Measurements from ENCODE around the gene ARMC6.

ARMC6 gene

GRCh38 chr19:19055701-19056100, 22.3 kb downstream of the ARMC6 start:
- DNase-seq = no peak

GRCh38 chr19:19056636-19057275, 23.4 kb downstream of the ARMC6 start:
- no peak for DNase-seq

- no peak for DNase-seq
These were observed 23.9 kb downstream of the ARMC6 start for GRCh38 chr19:19057317-19057716.

DNA sequence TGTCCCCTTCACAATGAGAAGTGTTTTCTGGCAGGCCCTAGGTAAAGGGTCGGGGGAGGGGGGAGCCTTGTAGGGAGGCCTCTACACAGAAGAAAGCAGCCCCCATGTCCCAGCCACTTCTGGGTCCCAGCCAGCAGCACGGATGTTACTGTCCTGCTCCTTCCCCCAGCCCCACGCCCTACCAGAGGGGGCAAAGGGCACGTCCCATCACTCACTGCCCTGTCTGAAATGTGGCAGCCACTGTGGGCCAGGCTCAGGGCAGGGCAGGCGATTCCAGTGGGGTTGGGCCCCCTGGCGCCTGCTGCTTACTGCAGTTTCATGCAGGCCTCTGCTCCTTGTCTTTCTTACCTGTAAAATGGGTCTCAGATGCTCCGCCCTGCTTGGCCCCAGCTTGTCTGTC, 24.3 kb downstream of the ARMC6 start:
- no peak for DNase-seq

GRCh38 chr19:19059018-19059836, 25.8 kb downstream of the ARMC6 start:
- no peak for DNase-seq

GRCh38 chr19:19059837-19060611, 26.6 kb downstream of the ARMC6 start:
- no peak for DNase-seq

DNA sequence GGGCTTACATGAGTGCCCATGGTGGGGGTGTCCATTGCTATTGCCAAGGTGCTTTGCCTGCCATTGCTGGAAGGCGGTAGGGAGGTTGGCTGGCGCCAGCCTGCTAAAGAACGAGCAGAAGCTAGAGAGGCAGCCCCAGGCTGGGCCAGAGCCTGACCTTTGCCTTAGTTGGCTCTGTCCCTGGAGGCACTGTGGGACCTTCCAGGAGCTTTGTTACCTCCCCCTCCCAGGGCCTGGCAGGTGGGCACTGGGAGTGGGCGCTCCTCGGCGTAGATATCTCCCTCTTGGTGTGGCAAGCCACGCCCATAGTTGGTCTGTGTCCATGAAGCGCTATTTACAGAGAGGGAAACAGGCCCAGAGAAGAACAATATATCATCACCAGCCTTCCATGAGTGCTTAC, 28.1 kb downstream of the ARMC6 start:
- DNase-seq = no peak

DNA sequence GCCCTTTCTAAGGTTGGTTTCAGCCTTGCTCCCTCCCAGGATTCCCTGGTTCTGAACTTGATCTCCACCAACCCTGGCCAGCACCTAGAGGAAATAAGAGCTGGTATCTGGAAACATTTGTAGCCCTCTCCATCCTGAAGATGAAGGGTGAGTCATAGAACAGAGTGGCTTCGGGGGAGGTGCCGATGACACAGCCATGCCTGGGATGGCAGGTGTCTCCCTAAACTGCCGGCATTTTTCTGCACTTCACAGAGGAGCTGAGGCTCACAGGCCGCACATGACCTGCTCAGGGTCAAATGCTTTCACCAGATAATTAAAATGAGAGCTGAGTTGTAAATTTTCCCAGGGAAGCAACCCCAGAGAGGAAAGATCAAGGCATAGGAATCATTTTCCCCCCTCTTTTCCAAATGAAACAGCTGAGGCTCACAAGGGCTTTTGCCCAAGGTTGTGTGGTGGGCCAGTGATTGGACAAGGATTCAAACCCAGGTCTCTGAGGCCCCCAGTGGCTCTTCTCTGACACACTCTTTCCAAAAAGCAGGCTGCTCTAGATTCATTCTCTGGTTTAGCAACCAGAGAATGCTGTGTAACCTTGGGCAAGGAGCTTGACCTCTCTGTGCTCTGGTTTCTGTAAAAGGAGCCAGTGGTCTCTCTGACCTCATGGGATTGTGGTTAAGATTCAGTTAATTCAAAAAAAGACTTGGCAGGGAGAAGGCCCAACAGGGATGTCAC, 29.2 kb downstream of the ARMC6 start:
- no peak for DNase-seq

GRCh38 chr19:19063183-19064097, 30.0 kb downstream of the ARMC6 start, which contains the start of gene SLC25A42:
Gene SLC25A42 (plus strand): TSS chr19:19063994. CDS start chr19:19096125, 32,131 bp downstream.
- peak; percentile 99 for DNase-seq

GRCh38 chr19:19064098-19064722, 30.8 kb downstream of the ARMC6 start:
- DNase-seq = no peak

DNA sequence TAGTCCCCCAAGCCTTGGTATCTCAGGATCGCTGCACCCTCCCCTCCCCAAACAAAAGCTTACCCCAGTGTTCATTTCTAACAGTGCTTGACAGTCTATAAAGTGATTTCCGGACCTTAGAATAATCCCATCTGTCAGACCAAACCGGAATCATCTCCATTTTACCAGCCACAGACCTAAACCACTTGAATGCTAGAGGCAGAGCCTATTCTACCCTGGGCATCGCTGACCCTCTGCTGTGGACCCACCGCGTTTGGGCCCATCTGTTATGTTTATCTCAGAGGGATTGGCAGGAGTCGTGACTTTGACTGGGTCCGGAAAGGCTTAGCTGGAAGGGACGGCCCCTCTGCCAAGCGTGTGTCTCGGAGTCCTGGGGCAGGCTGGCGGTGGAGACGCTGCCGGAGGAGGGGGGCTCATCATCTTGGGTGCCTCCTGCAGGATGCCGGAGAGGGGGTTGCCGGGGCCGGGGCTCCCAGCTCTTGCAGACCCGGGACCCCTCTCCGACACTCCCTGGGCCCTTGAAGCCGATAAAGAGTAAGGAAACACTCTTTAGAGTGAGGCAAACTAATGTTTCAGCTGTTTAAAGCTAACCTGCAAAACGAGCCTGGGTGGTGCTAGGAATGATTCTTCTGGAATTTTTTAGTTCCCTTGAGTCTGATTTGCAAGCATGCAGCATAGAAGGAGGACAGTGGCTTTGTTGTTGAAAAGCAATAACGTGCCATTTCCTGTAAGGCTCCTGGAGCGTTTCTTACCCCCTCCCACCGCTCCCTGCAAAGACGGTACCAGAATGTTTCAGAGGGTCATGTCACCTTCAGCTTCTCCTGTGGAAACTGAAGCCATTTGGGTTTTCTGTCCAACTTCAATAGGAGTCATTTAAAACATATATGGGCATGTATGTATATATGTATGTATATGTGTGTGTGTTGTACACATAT, 31.7 kb downstream of the ARMC6 start:
- DNase-seq = no peak

DNA sequence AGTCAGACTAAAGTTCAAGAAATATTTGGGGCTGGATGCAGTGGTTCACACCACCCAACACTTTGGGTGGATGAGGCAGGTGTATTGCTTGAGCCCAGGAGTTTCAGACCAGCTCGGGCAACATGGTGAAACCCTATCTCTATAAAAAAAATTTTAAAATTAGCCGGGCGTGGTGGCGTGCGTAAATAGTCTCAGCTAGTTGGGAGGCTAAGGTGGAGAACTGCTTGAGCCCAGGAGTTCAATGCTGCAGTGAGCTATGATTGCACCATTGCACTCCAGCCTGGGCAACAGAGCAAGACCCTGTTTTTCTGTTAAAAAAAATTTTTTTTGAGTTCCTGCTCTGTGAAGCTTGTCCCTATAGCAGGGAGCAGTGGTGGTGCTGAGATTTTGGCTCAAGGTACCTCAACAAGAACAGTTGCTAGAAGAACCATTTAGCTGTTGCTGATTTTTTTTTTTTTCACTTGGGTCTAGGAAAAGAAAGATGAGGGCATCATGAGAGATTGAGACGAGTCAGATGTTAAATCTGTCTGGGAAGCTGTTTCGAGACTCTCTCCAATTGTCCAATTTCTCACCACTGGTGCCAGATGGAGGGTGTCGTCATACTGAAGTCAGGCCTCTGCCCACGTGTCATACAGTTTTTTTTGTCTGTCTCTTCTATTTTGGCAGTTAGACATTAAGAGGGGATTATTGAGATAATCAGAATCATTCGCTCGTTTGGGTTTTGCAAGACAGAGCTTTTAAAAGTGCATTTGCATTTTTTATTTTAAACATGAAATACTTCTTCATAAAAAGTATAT, 34.1 kb downstream of the ARMC6 start:
- DNase-seq = peak; percentile 26 to 38

DNA sequence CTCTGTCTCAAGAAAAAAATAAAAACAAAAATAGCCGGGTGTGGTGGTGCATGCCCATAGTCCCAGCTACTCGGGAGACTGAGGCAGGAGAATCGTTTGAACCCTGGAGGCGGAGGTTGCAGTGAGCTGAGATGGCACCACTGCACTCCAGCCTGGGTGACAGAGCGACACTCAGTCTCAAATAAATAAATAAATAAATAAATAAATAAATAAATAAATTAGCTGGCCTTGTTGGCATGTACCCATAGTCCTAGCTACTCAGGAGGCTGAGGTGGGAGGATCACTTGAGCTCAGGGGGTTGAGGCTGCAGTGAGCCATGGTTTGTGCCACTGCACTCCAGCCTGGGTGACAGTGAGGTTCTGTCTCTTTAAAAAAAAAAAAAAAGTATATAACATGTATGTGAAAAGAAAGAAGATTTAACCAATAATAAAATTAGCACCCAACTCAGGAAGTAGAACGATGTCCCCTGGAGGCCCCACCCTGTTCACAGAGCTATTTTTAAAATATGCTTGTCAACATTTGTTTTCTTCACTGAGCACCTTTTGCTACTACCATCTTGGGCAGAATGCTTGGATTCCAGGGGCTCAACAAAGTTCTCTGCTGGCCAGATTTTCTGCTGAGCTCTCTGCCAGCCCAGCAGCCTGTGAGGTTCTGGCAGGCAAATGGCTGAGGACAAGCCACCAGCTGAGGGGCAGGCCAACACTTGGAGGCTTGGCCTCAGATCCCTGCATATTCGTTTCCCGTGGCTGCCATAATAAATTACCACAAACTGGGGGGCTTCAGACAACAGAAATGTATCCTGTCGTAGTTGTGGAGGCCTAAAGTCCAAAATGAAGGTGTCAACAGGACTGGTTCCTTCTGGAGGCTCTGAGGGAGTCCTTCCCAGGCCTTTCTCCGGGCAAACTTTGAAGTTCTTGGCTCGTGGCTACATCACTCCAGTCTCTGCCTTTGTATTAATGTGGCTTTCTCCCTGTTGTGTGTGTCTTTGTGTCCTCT, 35.6 kb downstream of the ARMC6 start:
- DNase-seq = no peak

DNA sequence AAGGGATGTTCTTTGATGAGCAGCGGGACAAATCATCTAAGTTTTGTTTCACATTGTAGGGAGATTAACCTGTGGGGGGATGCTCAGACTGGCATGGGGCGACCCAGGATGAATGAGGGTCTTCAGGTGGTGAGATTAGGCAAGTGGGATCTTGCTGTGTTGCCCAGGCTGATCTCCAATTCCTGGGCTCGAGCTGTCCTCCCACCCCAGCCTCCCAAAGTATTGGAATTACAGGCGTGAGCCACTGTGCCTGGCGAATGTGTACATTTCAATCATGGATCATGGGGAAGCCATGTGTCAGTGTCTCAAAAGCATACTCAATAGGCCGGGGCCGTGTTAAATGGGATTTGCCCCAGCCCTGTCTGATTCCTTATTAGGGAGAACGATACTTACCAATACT, 38.5 kb downstream of the ARMC6 start:
- DNase-seq = no peak

DNA sequence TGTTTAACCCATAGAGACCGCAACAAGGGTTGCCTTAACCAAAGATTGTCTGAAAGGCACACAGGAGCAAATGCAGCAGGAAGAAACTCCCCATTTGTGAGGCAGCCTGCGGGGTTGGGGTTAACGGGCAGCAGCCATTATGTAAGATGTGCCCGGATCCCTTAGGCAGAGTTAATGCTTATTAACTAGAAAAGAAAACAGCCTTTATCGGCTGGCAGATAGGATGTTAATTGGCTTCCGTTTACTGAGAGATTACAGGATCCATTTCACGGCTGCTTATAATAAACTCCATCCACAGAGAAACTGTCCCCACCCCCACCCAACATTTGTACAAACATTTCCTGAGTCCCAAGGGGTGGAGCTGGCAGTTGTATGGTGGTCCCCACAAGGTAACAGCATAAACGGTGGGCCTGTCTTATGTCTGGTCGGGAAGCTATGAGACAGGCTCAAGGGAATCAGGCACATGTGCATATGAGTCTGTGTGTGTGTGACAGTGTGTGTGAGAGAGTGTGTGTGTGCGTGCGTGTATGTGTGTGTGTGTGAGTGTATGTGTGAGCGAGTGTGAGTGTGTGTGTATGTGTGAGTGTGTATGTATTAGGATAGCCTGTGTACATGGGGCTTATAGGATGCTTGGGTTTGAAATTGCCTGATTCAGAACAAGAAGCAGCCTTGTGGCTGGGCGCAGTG, 40.9 kb downstream of the ARMC6 start:
- no peak for DNase-seq

GRCh38 chr19:19075126-19075525, 41.7 kb downstream of the ARMC6 start:
- no peak for DNase-seq

GRCh38 chr19:19076476-19076875, 43.1 kb downstream of the ARMC6 start:
- no peak for DNase-seq
